CD4-positive, alpha-beta T cell treated with Interleukin-15 for 1 hour (primary cell): ENCODE measurements around the gene CCR8.
"Not testable (repeated sequence)": the region's sequence is repeated elsewhere in the genome, so short reads cannot be mapped to it uniquely, and the experiment has no call there.

Experiments
- DNase-seq: peaks from one replicate; pipeline ENCODE4 v3.0.0-alpha.2; 2020

Gene CCR8

DNA sequence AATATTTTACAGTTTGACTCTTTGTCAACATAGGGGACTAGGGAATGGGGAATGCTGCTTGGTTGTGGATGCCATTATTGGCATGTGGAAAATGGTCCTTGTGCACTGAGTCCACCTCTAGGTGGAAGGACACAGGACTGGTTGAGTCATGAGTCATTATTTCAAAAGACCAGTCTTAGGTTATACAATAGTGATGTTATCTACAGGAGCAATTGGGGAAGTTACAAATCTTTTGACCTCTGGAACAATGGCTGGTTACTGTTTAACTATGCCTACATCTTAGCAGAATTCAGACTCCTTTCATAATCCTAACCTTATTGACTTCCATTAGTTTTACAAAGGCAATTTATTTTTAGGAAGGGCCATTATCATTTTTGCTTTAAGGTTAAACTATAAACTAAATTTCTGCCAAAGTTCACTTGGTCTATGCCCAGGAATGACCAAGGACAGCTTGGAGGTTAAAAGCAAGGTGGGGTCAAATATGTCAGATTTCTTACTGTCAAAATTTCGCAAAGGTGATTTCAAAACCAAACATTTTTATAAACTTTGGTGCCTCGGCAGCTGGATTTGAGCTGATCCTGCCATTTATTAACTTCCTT, 11.8 kb upstream of the CCR8 start:
- no peak for DNase-seq

DNA sequence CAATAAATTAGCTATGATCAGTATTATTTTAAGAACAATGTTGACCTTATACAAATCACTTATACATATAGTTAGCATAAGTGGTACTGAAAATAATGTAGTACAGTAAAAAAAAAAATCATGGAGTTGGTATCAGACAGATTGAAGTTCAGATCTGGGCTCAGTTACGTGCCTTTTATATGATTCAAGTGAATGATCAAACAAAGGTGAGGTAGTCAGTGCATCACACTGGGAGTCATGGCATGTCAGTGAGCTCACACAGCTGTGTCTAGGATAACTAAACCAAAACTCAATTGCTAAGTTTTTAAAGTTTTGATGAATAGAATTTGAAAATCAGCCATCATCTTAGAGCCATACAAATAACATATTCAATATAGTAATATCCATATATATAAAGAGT, 11.2 kb upstream of the CCR8 start:
- no peak for DNase-seq

DNA sequence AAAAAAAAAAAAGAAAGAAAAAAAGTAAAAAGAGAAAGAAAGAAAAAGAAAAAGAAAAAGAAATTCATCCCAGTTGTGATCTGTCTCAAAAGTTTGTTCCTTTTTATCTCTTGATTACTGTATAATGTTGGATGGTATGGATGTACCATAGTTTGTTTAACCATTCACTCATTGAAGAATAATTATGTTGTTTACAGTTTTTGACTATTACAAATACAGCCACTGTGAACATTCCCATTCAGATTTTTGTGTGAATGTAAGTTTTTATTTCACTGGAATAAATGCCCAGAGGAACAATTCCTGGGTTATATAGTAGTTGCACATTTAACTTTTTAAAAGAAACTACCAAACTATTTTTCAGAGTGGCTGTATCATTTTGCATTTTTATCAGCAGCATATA, 10.3 kb upstream of the CCR8 start:
- DNase-seq, result no peak

DNA sequence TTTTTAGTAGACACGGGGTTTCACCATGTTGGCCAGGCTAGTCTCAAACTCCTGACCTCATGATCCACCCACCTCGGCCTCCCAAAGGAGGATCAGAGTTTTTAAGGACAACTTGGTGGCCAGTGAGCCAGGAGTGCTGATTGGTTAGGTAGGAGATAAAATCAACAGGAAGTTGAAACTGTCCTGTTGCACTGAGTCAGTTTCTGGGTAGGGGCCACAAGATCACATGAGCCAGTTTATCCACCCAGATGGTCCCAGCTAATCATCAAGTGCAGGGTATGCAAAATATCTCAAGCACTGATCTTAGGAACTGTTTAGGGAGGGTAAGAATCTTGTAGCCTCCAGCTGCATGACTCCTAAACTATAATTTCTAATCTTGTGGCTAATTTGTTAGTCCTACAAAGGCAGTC, 7.9 kb upstream of the CCR8 start:
- DNase-seq, result not testable (repeated sequence)

DNA sequence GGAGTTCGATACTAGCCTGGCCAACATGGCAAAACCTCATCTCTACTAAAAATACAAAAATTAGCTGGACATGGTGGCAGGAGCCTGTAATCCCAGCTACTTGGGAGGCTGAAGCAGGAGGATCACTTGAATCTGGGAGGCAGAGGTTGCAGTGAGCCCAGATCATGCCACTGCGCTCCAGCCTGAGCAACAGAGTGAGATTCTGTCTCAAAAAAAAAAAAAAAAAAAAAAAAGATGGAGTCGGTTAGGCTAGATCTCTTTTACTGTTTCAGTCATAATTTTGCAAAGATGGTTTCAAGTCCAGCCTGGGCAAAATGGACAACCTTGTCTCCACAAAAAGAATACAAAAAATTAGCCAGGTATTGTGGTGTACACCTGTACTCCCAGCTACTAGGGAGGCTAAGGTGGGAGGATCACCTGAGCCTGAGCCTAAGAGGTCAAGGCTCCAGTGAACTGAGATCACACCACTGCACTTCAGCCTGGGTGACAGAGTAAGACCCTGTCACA, 7.2 kb upstream of the CCR8 start:
- not testable (repeated sequence) for DNase-seq

DNA sequence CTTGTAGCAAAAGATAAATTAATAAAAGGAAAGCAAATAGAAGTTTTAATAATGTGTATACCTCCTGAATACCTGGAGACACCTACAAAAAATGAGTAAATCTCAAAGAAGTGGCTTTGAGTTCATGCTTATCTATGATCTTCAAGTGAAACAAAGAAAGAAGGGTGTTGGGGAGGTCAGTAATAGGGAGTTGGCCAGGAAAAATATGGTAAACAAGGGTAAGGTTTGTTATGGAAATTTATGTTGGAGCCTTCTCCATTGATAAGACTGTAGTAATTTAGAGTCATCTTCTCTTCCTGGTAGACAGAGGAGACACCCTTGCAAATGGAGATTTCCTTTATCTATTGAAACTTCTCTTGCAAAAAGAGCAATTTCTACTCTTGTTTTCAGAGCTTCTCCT, 6.6 kb upstream of the CCR8 start:
- no peak for DNase-seq

DNA sequence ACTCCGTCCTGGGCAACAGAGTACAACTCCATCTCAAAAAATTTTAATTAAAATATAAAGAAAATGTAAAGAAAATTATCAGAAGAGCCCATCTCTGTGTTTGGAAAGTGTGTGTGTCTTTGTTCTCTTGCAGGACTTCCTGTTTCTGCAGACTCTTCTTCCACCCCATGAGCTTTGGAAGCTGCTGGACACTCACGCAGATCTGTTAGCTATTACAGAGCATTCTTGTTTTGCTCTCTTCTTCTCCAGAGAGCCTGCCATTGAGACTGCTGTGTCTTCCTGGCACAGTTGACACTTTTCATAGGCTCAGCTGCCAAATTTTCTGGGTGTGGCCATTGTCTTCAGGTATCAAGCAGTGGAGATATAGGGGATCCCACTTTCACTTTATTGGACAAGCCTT, 6.0 kb upstream of the CCR8 start:
- DNase-seq, result no peak

DNA sequence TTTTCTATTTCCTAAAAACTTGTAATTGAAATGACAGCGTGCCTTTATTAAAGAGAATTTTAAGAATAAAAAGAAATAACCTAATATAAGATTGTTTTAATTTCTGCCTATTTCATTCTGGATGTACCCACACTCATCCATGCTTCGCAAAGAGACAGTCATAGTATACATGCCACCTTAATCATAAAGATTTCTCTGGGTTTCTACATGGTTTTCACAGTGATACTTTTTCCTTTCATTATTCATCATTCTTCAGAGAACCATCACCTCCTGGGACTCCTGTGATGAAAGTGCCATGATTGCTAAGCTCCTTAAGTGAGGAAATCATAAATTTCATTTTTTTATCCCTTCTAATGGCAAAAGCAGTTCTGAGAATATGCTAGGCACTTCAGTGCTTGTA, 4.3 kb upstream of the CCR8 start:
- DNase-seq, result no peak

DNA sequence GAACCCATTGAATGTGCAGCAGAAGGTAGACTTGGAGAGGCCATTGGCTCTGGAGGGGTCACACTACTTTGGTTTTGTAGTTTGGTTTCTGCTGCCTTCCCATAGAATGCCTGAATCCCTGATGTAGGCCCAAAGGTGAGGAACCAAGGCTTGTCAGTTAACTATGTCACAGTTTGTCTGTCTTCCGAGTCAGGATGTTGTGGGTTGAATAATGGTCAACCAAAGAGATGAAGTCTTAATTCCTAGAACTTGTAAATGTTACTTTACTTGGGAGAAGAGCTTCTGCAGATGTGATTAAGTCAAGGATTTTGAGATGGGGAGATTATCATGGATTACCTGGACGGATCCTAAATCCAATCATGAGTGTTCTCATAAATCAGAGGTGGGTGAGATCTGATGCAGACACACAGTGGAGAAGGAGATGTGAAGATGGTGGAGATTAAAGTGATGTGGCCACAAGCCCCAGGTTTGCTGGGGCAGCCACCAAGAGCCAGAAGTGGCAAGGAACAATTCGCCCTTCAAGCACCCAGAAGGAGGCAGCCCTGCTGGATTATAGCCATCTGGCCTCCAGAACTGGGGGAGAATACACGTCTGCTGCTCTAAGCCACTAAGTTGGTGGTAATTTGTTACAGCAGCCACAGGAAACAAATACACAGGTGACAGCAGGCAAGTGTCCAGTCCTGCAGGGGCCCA, 2.3 kb upstream of the CCR8 start:
- no peak for DNase-seq

DNA sequence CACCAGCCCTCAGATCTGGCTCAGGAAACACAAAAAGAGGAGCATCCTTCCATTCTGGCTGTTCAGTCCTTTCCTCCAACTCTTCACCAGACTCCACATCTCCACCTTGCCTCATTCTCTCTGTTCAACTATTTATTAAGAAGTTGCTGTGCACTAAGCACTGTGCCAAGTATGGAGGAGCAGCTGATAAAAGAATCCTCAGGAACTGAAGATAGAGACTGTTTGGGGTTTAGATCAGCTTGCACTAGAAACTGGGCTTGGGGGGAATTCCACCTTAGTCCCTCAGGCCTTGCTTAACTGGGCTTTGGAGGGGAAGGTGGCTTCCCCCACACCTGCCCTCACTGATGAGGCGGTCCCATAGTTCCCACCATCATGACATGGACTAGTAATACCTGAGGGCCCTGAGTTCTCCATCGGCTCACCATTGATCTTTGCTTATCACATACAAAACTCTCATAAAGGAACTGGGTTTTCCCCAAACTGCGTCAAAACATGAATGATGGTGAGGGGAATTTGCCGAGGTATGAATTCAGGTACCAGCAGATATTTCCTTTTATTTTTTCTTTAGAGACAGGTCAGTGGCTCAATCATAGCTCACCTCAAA, 1.7 kb upstream of the CCR8 start:
- no peak for DNase-seq

DNA sequence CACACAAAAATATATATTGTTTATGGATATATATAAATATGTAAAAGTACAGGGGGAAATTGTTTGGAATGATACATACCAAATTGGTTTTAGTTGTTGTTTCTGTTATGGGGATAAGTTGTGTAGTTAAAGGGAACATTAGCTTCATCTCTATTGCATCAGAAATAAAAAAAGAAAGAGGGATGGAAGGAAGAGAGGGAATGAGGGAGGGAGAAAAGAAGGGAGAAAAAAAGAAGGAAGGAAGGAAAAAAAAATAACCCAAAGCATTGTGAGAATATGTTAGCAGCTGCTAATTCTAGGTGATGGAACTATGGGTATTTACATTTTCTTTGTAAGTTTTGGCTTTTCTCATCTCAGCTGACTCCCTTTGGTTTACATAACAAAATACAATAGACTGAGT, 1.3 kb downstream of the CCR8 start:
- DNase-seq, result no peak

DNA sequence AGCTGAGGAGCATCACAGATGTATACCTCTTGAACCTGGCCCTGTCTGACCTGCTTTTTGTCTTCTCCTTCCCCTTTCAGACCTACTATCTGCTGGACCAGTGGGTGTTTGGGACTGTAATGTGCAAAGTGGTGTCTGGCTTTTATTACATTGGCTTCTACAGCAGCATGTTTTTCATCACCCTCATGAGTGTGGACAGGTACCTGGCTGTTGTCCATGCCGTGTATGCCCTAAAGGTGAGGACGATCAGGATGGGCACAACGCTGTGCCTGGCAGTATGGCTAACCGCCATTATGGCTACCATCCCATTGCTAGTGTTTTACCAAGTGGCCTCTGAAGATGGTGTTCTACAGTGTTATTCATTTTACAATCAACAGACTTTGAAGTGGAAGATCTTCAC, 3.0 kb downstream of the CCR8 start:
- DNase-seq, result no peak

DNA sequence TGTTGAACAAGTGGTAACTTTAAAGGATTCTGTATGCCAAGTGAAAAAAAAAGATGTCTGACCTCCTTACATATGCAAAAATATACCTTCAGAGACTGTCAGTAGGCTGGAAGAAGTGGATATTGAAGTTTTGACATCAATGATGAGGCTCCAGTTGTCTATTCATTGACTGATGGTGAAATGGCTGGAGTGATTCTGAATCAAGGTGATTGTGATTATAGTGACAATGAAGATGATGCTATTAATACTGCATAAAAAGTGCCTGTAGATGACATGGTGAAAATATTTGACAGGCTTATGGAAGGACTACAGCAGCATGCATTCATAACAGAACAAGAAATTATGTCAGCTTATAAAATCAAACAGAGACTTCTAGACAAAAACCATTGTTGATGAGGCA, 4.1 kb downstream of the CCR8 start:
- DNase-seq, result no peak

DNA sequence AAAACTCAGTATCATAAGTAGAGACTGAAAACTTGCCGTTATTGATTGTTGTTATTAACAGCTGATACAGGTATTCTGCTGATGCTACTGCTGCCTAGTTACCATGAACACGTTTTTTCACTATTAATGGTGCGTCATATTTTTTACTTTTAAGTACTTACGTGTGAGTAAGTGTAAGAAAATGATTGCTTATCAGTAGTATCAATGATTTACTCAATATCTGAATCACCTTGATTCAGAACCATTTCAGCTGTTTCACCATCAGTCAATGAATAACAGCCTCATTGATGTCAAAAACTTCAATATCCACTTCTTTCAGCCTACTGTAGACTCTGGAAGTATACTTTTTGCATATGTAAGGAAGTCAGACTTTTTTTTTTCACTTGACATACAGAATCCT, 4.7 kb downstream of the CCR8 start:
- DNase-seq, result no peak

DNA sequence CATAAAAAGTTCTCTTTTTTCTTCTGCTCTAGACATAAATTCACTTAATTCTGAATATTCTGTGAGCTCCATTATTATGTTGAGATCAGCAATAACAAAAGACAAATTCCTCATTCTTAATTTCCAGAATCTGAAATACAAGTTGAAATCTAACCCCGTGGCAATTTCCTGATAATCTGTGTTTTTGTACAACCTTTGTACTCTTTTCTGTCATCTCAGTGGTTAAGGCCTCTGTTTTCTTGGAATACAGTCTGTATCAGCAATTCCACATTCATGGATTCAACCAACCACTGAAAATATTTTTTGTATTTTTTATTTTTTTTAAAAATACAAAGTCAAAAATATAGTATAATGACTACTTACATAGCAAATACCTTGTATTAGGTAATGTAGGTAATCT, 8.7 kb downstream of the CCR8 start:
- DNase-seq, result no peak

DNA sequence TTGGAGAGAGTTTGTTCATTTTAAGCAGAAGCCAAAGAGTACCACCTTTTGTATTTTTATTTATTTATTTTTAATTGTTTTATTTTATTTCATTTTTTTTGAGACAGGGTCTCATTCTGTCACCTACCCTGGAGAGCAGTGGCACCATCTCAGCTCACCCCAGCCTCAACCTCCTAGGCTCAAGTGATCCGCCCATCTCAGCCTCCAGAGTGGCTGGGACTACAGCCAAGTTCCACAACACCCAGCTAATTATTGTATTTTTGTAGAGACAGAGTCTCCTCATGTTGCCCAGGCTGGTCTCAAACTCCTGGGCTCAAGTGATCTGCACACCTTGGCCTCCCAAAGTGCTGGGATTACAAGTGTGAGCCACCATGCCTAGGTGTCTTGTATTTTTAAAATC, 9.6 kb downstream of the CCR8 start:
- no peak for DNase-seq

DNA sequence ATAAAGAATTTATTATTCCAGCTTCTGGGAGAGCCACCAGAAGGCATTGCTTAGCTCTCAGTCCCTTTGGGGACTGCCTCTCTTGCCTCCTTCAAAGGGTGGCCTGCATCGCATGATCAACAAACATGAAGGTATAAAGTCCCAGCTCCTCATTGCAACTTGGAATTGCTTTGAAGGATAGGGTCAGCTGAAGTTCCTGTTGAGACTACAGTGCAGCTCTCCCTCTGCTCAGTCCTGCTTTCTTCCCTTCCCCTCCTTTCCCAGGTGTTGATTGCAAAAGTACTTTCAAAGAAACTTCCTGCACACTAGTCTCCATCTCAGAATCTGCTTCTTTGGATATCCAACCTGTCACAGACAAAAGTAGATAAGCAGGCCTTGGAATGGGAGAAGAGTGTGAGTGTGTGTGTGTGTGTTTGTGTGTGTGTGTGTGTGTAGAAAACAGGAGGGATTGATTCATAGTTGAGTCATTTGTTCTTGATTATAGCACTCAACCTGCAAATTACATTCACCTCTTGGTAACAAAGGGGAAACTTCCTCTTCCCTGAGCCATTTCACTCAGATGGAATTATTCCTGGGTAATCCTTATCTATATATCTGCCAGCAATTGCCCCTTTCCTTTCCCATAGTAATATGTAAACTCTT, 13.7 kb downstream of the CCR8 start:
- DNase-seq, result no peak

DNA sequence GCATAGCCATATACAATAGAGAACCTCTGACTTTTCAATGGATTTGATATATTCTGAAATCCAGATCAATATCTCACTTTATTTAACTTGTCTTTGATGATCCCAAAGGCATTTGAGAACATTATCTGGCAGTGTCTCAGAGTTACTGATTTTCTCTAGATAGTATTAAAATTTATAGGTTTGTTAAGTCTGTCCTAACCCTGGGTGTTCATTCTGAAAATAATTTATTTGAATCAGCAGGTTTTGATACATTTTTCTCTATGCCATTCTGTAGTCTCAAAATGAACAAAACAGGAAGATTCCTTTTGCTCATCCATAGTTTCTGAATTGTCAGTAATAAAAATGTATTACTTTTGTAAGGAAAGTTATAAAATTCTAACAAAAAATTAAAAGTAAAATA, 14.3 kb downstream of the CCR8 start:
- DNase-seq, result no peak

DNA sequence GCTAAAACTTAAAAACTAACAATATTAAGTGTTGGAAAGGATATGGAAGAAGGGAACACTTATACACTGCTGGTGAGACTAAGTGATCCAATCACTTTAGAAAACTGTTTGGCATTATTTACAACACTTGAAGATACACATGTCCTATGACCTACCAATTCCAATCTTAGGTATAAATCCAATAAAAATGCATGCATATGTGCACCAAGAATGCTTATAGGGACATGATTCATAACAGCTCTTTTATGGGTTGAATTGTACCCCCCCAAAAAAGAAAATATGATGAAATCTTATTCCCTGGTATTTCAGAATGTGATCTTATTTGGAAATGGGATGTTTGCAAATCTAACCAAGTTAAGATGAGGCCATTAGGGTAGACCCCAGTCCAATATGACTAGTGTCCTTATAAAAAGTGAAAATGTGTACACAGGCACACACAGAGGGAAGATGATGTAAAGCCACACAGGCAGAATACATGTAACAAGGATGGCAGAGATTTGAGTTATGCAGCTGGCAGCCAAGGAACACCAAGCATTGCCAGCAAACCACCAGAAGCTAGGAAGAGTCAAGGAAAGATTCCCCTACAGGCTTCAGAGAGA, 15.3 kb downstream of the CCR8 start:
- DNase-seq, result no peak

DNA sequence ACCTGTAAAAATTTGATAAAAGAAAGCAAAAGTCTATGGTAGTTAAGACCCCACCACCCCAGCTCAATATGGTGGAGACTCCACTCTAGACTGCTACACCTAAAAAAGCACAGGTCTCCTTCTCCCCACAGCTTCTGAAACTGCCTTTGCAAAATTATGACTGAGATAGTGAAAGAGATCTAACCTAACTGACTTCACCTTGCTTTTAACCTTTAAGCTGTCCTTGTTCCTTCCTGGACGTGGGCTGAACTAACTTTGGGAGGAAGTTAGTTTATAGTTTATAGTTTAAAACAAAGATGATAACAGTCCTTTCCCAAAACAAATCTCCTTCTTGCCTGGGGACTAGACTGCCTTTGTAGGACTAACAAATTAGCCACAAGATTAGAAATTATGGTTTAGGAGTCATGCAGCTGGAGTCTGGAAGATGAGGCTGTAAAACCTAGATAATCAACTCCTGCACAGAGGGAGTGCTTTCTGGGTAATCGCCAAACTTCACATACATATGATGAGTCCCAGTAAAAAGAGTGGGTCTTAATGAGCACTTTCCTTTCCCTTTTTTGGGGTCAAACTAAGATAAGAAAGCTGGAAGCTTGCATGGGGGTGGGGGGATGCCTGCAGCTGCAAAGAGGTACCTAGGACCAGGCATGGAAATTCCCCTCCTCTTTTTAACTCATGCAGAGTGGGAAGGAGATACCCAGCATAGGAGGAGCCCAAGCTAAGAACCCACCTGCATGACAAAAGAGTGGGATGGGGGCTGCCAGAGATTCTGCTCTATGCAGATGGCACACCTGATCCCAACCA, 17.5 kb downstream of the CCR8 start:
- DNase-seq, result no peak

DNA sequence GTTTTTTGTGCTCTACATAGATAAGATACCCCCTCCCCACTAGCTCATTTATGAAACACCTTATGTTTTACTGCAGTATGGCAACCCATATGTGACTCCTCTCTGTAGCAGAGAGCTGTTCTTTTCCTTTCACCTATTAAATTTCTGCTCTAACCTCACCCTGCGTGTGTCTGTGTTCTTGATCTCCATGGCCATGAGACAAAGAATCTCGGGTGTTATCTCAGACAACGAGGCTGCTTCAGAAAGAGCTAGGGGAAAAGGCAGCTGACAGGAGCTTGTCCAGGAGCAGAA, 18.0 kb downstream of the CCR8 start:
- DNase-seq, result no peak

DNA sequence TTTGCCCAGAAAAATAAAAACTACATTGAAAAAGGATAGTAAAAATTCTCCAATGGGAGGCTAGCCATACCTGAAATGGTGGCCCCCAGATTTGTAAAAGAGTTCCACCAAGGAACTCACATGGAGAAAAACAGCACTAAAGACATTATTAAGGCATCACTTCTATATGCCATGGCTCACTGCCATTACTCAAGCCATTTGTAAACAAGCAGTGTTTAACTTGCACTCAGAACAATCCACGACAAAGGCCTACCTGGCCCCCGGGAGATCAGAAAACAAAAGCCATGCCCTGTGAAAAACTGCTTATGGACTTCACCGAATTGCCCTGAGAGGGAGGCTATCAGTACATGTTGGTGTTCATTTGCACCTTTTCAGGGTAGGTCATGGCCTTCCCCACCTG, 19.6 kb downstream of the CCR8 start:
- DNase-seq, result no peak

DNA sequence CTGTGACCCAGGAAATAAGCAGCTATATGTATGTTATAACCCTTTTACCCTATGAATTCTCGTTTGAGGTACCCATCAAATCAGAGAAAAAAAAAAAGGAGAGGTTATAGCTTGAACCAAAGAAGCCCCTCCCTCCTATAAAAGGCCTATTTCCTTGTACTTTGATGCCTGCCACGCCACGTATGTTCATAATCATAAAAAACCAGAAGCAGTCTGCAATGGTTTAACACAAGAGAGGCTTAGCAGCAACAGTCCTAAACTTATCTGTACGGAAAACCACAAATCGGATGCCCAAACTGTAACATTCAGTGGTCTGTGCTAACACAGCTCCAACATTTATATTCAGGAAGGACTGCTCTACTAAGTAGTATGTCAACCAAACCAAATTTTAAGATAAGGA, 21.2 kb downstream of the CCR8 start:
- DNase-seq, result no peak
